Activated naive CD4-positive, alpha-beta T cell treated with anti-CD3 and anti-CD28 coated beads, Interleukin-2, amount 50 U/mL, for 72 hours (primary cell): ENCODE data around the gene CCDC188. TPM values are rescaled to one million over a fixed set of nuclear protein-coding genes. Genes with fewer than 3 reads are reported as not detected.
A peak's percentile ranks its signal among the peaks of the same experiment; 100 is the strongest.

ENCODE experiments used
- ATAC-seq, 2 donors: fragments of 150-1000 bp; cut with Tn5 transposase; 2 replicates each; pipeline ENCODE4 v1.10.0; 2021; ENCODE audit warnings: mild to moderate bottlenecking in 2 of 2, moderate library complexity in 2 of 2
- DNase-seq, 2 donors: peaks; one replicate each; pipeline ENCODE4 v3.0.0; 2021 to 2022; ENCODE audit warnings: low spot score in 2 of 2
- H3K27ac Mint-ChIP-seq, 2 donors: one replicate each; pipeline ENCODE4 v1.8.0; 2022; ENCODE audit warnings: mild to moderate bottlenecking in 2 of 2, mixed read lengths in 2 of 2
- H3K36me3 Mint-ChIP-seq, 2 donors: one replicate each; pipeline ENCODE4 v1.8.0; 2022; ENCODE audit warnings: mixed read lengths in 2 of 2
- H3K9me3 Mint-ChIP-seq, 2 donors: one replicate each; pipeline ENCODE4 v1.8.0; 2022; ENCODE audit warnings: mixed read lengths in 2 of 2
- total RNA-seq, 2 donors: library from RNA; stranded (reverse); gene quantifications; one replicate each; pipeline ENCODE4 v1.2.3, GENCODE V29; 2022

CCDC188 gene
- total RNA-seq, 2 donors from 2014 or later = not detected

DNA sequence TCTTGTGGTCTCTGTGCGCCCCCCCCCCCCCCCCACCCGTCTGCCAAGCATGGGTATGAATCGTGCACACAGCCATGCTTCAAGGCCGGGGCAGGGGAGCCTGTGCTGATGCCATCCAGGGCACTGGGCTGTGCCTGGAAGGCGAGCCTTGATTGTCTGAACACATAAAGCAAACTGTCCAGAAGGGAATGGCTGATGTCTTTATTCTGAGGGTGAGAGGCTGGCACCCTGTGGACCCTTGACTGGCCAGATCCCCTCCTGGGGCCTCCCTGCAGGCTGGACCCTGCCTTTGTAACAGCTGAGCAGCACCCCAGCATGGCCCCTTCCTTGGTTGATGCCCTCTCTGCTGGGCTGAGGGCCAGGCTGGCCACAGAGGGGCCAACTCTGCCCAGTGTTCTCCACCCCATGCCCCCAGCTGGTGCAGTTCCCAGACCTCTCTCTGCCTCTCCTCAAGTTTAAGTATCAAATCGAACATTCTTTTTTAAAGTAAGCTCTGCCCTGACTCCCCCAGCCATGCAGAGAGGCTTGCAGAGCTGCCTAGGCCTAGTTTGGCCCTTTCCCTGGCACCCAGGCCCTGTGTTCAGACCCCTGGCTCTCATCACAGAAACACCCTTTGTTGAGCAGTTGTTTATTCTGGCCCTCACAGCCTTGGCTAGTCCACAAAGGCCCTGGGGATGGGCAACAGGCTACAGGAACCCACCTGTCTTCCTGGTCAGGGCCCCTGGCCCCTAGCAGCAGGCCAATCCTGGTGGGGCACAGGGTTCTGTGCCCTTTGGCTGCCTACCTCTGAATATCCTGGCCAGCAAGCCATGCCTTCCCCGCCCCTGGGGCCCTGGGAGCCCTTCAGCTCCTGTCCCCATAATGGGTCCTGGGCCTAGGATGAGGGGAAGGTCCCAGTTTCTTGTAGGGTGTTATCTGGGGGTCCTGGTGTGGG lies 38.9 kb downstream of the CCDC188 start:
- ATAC-seq (no peak), DNase-seq (no peak)
- Mint-ChIP-seq H3K9me3 (no peaks in the 10 kb centered on the region), H3K36me3 (peaks cover 16 to 21% of the 10 kb centered on the region in 2 donors), H3K27ac (peak overlapping the region; percentile 93 to 97)

DNA sequence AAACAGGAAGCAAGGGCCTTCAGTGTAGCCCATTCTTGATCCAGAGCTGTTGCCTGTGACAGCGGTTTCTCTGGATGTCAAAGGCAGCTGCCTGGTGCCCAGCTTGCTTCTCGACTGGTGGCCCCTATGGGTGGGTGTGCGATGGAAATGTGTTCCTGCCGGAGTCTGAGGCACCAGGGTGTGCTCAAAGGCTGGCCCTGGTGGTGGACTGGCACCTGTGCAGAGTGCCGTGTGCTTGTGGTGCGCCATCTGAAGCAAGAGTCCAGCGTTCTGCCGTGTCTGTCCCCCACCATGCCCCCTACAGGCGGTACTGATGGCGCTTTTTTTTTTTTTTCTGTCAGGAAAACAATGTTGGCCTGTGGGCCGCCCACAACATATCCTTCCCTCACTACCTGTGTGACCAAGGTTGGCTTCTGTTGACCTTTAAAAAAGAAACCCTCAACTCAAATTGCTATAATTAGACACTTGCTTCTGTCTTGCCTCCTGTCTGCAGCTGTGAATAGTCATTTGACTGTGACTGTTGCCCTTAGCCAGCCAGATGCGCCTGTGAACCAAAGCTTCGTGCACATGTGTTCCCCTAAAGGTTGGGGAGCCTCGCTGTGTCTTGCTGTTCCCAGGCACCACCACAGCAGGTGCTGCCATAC lies 39.7 kb downstream of the CCDC188 start:
- H3K36me3 Mint-ChIP-seq = peaks cover 9 to 15% of the 10 kb centered on the region in 2 donors
- no peaks in the 10 kb centered on the region for H3K9me3 Mint-ChIP-seq
- H3K27ac Mint-ChIP-seq = peak overlapping the region; percentile 65 to 93
- DNase-seq = peak in 1 of 2 donors; percentile 45
- ATAC-seq = peak; percentile 60 to 73

DNA sequence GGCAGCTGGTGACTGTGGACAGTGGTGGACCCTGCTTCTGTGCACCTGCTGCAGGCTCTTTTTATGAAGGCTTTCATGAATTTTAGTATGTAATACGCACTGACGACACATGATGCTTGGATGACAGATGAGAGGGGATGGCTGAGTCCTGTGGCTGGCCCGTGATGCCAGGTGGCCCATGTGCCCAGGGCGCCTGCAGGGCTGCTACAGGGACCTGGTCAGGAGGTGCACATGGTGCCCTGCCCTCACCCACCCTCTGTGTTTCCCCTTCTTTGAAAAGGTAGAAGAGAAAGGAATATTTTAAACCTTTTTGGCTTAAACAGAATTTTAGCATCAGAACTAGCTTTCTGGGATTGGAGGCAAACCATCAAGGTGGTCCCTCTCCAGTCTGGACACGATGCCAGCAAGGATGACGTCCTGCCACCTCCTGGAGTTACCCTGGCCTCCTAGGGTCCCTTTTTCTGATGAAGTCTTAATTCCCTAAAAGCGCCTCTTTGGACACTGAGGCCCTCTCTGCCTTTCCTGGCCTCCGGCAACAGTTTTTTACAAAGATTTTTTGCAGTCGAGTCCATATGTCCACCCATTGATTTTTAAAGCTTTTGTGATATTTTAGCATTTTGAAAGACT lies 40.4 kb downstream of the CCDC188 start:
- no peaks in the 10 kb centered on the region for H3K9me3 Mint-ChIP-seq
- peaks cover 6 to 14% of the 10 kb centered on the region in 2 donors for H3K36me3 Mint-ChIP-seq
- H3K27ac Mint-ChIP-seq = peak overlapping the region in 1 of 2 donors; percentile 93
- no peak for DNase-seq
- no peak for ATAC-seq

DNA sequence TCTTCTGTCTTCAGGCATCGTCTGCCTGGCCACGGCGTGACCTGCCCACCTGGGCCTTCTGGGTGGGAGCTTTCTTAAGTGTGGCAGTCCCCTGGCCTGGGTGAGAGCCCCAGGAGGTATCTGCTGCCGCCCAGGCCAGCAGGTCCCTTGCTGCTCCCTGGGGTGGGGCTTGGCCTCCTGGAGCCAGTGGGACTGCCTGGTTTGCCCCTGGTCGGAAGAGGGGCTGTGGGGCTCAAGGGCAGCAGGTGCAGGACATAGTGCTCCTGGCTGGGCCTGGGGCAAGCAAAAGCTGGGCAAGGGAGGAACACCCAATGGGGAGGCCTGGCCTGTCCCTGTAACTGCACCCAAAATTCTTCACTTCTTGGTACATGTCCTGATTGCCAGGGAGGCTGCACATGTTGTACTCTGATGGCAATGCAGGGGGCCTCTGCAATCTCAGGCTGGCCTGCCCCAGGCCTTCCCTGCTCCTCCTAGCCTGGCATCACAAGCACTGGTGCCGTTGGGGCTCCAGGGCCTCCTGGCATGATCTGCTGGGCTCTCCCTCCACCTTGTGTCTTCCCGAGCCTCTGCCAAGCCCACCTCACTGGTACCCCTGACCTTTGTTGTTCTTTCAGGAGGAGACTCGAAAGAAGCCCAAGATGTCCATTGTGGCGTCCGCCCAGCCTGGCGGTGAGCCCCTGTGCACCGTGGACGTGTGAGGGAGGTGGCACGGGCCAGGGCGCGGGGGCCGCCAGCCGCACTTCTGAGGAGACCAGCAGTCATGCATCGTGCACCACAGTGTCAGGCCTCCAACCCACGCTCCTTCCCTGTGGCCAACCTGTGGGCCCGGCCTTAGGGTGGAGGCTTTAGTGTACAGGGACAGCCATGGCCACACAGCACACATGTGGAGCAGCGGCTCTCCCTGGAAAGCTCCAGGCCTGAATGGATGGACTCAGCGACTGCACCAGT lies 41.2 kb downstream of the CCDC188 start:
- H3K27ac Mint-ChIP-seq = peak overlapping the region; percentile 81 to 93
- ATAC-seq = no peak
- no peaks in the 10 kb centered on the region for H3K9me3 Mint-ChIP-seq
- H3K36me3 Mint-ChIP-seq = peaks cover 6 to 8% of the 10 kb centered on the region in 2 donors
- no peak for DNase-seq

DNA sequence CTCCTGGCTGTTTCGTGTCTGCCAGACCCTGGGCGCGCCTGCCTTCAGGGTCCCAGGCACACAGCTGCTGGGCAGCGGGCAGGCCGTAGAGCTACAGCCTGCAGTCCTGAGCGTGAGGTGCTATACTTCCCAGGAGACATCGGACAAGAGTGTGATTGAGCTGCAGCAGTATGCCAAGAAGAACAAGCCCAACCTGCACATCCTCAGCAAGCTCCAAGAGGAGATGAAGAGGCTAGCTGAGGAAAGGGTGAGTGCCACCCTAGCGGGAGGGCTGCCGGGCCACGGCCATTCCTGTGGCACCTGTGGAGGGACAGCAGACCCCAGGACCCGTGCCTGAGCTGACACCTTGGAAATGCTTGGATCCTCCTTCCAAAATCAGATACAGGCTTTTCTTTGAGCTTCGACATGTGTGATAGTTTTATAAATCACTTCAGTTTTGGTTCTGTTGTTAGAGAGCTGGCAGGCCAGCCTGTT lies 42.1 kb downstream of the CCDC188 start:
- no peaks in the 10 kb centered on the region for H3K9me3 Mint-ChIP-seq
- peak overlapping the region; percentile 34 to 55 for H3K27ac Mint-ChIP-seq
- DNase-seq (no peak), ATAC-seq (no peak)
- H3K36me3 Mint-ChIP-seq = peaks cover 0 to under 1% of the 10 kb centered on the region in 2 donors

DNA sequence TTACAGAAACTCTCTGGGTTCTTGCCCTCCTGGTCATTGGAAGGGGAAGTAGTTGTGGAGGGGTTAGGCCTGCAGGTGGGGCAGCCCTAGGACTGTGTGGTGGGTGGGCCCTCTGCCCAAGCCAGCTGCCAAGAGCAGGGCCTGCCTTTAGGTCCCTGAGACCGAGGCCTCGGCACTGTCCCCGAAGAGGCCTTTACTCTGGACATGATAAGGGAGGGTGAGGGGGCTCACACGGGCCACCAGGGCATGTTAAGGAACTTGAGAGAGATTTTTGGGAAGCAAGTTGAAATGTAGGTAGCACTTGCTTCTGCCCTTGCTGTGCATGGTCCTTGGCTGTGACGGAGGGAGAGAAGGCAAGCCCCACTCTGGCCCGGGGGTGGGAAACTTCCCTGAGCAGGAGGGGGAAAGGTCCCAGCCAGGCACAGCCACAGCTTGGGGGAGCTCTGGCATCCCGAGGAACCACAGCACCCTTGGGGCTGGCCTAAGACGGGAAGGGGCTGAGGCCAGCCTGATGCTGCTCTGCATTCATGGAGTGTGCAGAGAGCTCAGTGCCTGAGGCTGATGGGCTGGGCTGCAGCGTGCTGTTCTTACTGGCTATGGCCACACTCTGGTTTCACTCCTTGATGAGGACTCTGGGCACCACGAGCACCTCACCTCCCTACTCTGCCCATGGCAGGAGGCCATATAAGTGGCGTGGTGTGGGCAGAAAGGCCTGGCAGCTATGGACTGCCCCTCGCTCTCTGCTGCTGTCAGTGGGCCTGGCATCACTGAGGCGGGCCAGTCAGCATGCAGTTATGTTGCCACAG lies 42.7 kb downstream of the CCDC188 start:
- Mint-ChIP-seq H3K27ac (peak overlapping the region; percentile 37 to 93), H3K36me3 (no peaks in the 10 kb centered on the region), H3K9me3 (no peaks in the 10 kb centered on the region)
- ATAC-seq (no peak), DNase-seq (no peak)

DNA sequence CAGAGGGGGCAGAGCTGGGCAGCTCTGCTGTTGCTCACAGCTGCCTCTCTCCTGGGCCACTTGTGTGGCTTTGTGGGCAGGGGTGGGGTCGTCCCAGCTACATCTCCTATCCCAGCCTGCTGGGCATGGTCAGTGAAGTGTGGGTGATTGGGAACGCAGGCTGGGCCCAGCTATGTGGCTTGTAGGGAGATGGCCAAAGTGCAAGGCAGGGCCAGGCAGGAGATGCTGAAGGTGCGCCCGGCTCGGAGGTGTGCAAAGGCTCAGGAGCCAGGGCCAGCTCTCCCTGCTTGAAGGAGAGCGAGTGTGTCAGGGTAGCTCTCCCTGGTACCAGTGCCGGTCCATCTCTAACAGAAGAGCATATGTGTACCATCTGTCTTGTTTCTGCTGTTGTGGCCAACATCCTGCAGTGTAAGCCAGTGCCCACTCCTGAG lies 43.4 kb downstream of the CCDC188 start:
- DNase-seq (no peak), ATAC-seq (no peak)
- Mint-ChIP-seq H3K27ac (peak overlapping the region; percentile 37 to 93), H3K9me3 (no peaks in the 10 kb centered on the region), H3K36me3 (peaks cover 0 to under 1% of the 10 kb centered on the region in 2 donors)

DNA sequence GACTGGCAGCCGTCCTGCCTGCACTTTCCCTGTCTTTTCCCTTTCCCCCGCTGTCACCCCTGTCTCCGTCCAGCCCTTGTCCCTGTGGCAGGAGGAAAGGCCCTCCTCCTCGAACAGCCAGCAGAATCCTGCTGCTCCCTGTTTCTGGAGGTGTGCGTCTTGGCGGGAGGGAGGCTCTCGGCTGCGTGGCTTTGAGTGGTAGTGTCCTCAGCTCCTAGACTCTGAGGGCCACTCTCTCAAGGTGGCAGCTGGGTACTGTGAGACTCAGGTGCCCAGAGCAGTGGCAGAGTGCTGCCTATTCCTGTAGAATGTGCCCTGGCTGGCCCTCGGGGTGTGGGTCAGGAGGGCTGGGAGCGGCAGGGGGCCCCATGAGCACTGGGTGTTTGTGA lies 44.0 kb downstream of the CCDC188 start:
- peaks cover 6% of the 10 kb centered on the region in 2 donors for H3K36me3 Mint-ChIP-seq
- ATAC-seq (no peak), DNase-seq (no peak)
- H3K27ac Mint-ChIP-seq = peak overlapping the region in 1 of 2 donors; percentile 37
- H3K9me3 Mint-ChIP-seq = no peaks in the 10 kb centered on the region

DNA sequence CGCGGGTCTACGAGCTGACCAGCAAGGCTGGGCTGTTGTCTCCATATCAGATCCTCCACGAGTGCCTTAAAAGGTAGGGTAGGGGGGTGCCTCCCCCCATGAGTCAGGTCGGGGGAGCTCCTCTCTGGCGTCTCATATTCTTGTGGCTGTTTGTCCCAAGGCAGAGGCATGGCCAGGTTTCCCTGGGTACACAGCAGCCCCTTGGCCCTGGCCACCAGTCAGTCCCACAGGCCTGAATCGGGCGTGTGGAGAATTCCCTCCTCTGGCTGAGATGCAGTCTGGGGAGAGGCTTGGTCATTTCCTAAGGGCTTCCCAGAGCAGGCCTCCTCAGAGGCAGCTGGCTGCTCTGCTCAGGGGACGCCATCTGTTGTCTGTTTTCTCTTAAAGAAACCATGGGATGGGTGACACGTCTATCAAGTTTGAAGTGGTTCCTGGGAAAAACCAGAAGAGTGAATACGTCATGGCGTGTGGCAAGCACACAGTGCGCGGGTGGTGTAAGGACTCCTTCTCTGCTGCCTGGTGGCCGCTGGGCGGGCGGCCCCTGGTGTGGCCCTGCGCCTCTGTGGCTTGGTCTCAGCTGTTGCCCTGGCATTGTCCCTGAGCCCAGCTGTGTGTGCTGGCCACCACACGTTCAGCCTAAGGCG lies 44.5 kb downstream of the CCDC188 start:
- Mint-ChIP-seq H3K36me3 (peaks cover 6 to 7% of the 10 kb centered on the region in 2 donors), H3K9me3 (no peaks in the 10 kb centered on the region), H3K27ac (peak overlapping the region; percentile 22 to 37)
- no peak for ATAC-seq
- no peak for DNase-seq

DNA sequence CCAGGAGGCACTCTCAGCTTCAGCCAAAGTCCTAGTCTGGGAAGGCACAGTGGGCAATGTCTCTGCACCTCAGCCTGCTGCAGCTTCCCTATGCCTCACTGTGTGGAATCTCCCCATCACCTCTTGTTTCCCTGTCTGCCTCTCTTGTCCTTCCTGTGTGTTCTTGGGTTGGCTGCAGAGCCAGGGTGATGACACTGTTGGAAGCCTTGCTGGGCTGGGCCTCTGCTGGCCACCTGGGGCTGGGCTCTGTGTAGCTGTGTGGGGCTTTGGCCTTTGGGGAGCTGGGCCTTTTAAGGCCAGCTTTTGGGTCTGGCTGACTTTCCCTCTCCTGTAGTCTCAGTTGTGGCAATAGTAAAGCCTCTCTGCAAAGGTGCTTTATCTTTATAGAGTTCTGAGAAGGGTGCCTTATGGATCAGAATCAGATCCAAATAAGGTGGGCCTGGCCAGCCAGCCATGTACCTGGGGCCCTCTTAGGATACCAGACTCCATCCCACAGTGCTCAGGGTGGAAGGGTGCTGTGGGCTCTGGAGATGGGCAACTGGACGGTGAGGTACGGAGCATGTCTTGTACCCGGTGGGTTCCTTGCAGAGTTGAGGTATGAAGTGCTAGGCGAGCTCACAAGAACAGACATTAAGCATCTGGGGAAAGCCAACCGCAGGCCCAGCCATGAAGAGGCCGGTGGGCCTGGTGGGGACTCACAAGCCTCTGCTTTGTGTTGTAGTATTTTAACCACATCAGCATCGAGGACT lies 45.2 kb downstream of the CCDC188 start:
- Mint-ChIP-seq H3K9me3 (no peaks in the 10 kb centered on the region), H3K27ac (peak overlapping the region; percentile 37 to 60), H3K36me3 (peaks cover 6 to 7% of the 10 kb centered on the region in 2 donors)
- no peak for ATAC-seq
- DNase-seq = no peak

DNA sequence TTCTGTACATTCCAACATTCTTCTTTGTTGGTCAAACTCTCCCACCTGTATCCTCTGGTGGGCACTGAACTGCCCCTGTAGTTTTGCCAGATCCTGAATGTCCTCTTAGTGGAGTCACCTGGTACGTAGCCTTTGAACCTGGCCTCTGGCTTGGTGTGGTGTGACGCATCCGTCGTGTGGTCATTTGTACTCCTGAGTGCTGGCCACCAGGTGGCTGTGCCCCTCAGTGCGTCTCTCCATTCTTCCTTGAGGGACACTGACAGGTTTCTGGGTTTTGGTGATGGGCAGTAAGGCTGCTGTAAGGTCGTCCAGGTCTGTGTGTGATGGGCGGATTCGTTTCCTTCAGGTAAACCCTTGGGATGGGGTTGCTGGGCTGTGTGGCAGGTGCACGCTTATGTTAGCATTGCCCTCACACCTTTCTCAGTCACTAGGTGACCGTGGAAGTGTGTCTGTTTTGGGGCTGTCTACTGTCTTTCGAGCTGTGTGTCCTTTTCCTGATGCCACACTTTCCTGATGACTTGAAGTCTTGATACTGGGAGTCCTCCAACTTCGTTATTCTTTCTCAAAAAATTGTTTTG lies 48.6 kb downstream of the CCDC188 start:
- ATAC-seq = no peak
- Mint-ChIP-seq H3K9me3 (no peaks in the 10 kb centered on the region), H3K27ac (peak overlapping the region in 1 of 2 donors; percentile 82), H3K36me3 (peaks cover 6 to 24% of the 10 kb centered on the region in 2 donors)
- DNase-seq = no peak

DNA sequence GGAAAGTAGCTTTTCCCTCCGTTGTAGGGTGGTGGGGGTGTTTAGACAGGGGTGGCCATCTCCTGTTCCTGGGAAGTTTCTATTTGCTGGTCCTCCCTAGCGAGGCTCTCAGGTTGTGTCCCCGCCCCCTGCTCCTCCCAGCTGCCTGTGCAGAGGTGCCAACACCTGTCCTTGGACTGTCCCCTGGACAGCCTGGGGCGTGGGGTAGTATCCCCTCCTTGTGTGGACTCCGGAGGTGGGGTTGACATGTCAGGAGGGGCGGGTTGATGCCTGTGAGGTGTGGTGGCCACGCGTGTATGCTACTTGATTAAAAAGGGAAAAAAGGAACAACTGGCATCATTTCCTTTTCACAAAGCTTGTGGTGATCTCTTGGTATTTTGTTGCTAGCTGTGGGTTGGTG lies 49.2 kb downstream of the CCDC188 start:
- peaks cover 6 to 31% of the 10 kb centered on the region in 2 donors for H3K36me3 Mint-ChIP-seq
- no peaks in the 10 kb centered on the region for H3K9me3 Mint-ChIP-seq
- peak overlapping the region; percentile 82 to 88 for H3K27ac Mint-ChIP-seq
- ATAC-seq (no peak), DNase-seq (no peak)

DNA sequence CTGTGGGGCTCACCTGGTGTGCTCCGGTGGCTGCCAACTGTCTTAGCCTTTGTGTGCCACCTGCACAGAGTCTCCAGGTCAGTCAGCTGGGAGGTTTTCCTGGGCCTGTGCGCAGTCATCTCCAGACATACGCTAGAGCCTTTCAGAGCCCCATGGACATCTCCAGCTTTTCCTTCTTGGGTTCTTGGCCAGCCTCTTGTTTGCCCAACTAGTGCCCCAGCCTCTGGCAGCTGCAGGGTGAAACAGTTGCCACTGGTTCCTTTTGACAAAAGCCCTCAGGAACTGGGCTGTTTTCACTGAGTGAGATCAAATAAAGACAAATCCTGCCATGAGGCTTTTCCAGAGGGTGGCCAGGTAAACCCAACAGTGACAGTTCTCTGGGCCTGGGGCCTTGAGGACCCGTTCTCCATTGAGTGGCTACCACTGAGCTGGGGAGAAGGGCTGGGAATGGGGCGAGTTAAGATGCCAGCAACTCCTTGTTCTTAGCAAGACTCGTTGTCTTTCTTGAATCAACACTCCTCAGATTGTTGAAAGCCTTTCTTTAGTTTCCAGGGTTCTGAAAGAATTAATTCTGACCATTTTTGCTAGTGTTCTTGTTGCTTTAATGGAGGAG lies 51.6 kb downstream of the CCDC188 start:
- Mint-ChIP-seq H3K27ac (peak overlapping the region; percentile 23 to 88), H3K36me3 (peaks cover 19 to 52% of the 10 kb centered on the region in 2 donors), H3K9me3 (no peaks in the 10 kb centered on the region)
- ATAC-seq = no peak
- no peak for DNase-seq
